Stimulated activated naive B cell treated with anti-CD40 and anti-IgM and Interleukin-4, amounts not matched to agents 10 μg/mL and 1 μg/mL and 100 μg/mL, for 72 hours (primary cell): Measurements from ENCODE around the gene RAD51.
"Not testable (repeated sequence)": the region's sequence is repeated elsewhere in the genome, so short reads cannot be mapped to it uniquely, and the experiment has no call there.

Source experiments
- ATAC-seq, 2 donors: fragments of 150-1000 bp; cut with Tn5 transposase; replicated peaks; 2 replicates each; pipeline ENCODE4 v1.10.0; 2021; ENCODE audit warnings: moderate library complexity in 1 of 2
- DNase-seq: peaks from one replicate; pipeline ENCODE4 v3.0.0; 2021
- H3K27ac Mint-ChIP-seq: one replicate; pipeline ENCODE4 v1.8.0; 2022; ENCODE audit warnings: mild to moderate bottlenecking, mixed read lengths
- H3K27me3 Mint-ChIP-seq, 2 donors: one replicate each; pipeline ENCODE4 v1.8.0; 2022; ENCODE audit warnings: mixed read lengths in 2 of 2
- H3K36me3 Mint-ChIP-seq, 2 donors: one replicate each; pipeline ENCODE4 v1.8.0; 2022; ENCODE audit warnings: mixed read lengths in 2 of 2, mild to moderate bottlenecking in 1 of 2
- H3K4me1 Mint-ChIP-seq, 2 donors: one replicate each; pipeline ENCODE4 v1.8.0; 2022; ENCODE audit warnings: mixed read lengths in 2 of 2, mild to moderate bottlenecking in 1 of 2
- H3K4me3 Mint-ChIP-seq, 2 donors: one replicate each; pipeline ENCODE4 v1.8.0; 2022; ENCODE audit warnings: mild to moderate bottlenecking in 2 of 2, mixed read lengths in 2 of 2, moderate library complexity in 1 of 2
- H3K9me3 Mint-ChIP-seq, 2 donors: one replicate each; pipeline ENCODE4 v1.8.0; 2022; ENCODE audit warnings: mixed read lengths in 2 of 2, mild to moderate bottlenecking in 1 of 2

The RAD51 gene

GRCh38 chr15:40694688-40695468 lies at the start of gene RAD51:
Gene RAD51 (plus strand): TSS chr15:40695174. CDS start chr15:40698759, 3,585 bp downstream.
- Mint-ChIP-seq H3K4me1 (peaks cover 10 to 11% of the 10 kb centered on the region in 2 donors), H3K27me3 (no peaks in the 10 kb centered on the region), H3K36me3 (peaks cover 6 to 12% of the 10 kb centered on the region in 2 donors), H3K27ac (peak within 1 kb of the TSS; percentile 97), H3K9me3 (no peaks in the 10 kb centered on the region), H3K4me3 (peak within 1 kb of the TSS; percentile 96)
- peak; percentile 94 for DNase-seq
- ATAC-seq: peak; percentile 91 to 92

- H3K9me3 Mint-ChIP-seq: no peaks in the 10 kb centered on the region
- H3K4me1 Mint-ChIP-seq: peaks cover 4 to 15% of the 10 kb centered on the region in 2 donors
Observed at GRCh38 chr15:40647523-40647922, 47.5 kb upstream of the RAD51 start.

GRCh38 chr15:40650479-40650878 lies 44.5 kb upstream of the RAD51 start:
- Mint-ChIP-seq H3K9me3 (no peaks in the 10 kb centered on the region), H3K27me3 (no peaks in the 10 kb centered on the region), H3K4me1 (peaks cover 4 to 15% of the 10 kb centered on the region in 2 donors), H3K4me3 (no peak overlapping the region), H3K36me3 (no peaks in the 10 kb centered on the region), H3K27ac (no peak overlapping the region)
- DNase-seq (no peak), ATAC-seq (no peak)

More at GRCh38 chr15:40647523-40647922, 47.5 kb upstream of the RAD51 start:
- no peaks in the 10 kb centered on the region for H3K27me3 Mint-ChIP-seq
- H3K27ac Mint-ChIP-seq: no peak overlapping the region
- DNase-seq (no peak), ATAC-seq (no peak)
- H3K36me3 Mint-ChIP-seq: no peaks in the 10 kb centered on the region
- H3K4me3 Mint-ChIP-seq: no peak overlapping the region

- DNase-seq (no peak), ATAC-seq (no peak)
- Mint-ChIP-seq H3K36me3 (peaks cover 0 to 3% of the 10 kb centered on the region in 2 donors), H3K4me3 (no peak overlapping the region), H3K27ac (no peak overlapping the region), H3K9me3 (no peaks in the 10 kb centered on the region), H3K27me3 (no peaks in the 10 kb centered on the region), H3K4me1 (peaks cover 0 to 7% of the 10 kb centered on the region in 2 donors)
Observed at GRCh38 chr15:40660686-40661085, 34.3 kb upstream of the RAD51 start.

GRCh38 chr15:40664909-40665308 lies 30.1 kb upstream of the RAD51 start:
- Mint-ChIP-seq H3K9me3 (no peaks in the 10 kb centered on the region), H3K27me3 (no peaks in the 10 kb centered on the region), H3K4me1 (no peaks in the 10 kb centered on the region), H3K4me3 (no peak overlapping the region), H3K27ac (no peak overlapping the region), H3K36me3 (peaks cover 0 to 3% of the 10 kb centered on the region in 2 donors)
- DNase-seq (no peak), ATAC-seq (no peak)

- not testable (repeated sequence) for H3K27me3 Mint-ChIP-seq, DNase-seq, ATAC-seq, H3K9me3 Mint-ChIP-seq, H3K4me3 Mint-ChIP-seq, H3K27ac Mint-ChIP-seq, H3K36me3 Mint-ChIP-seq
- H3K4me1 Mint-ChIP-seq: peaks cover 17 to 43% of the 10 kb centered on the region in 2 donors
Observed at GRCh38 chr15:40676290-40676689, 18.7 kb upstream of the RAD51 start.

DNA sequence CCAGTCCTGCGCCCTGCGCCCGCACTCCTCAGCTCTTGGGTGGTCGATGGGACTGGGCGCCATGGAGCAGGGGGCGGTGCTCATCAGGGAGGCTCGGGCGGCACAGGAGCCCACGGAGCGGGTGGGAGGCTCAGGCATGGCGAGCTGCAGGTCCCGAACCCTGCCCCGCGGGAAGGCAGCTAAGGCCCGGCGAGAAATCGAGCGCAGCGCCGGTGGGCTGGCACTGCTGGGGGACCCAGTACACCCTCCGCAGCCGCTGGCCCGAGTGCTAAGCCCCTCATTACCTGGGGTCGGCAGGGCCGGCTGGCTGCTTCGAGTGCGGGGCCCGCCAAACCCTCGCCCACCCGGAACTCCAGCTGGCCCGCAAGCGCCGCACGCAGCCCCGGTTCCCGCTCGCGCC lies 18.1 kb upstream of the RAD51 start:
- peaks cover 17 to 43% of the 10 kb centered on the region in 2 donors for H3K4me1 Mint-ChIP-seq
- DNase-seq, H3K27ac Mint-ChIP-seq, H3K9me3 Mint-ChIP-seq, H3K36me3 Mint-ChIP-seq, H3K27me3 Mint-ChIP-seq, H3K4me3 Mint-ChIP-seq, ATAC-seq: not testable (repeated sequence)

GRCh38 chr15:40680151-40680550 lies 14.8 kb upstream of the RAD51 start:
- no peak for ATAC-seq
- H3K27me3 Mint-ChIP-seq: no peaks in the 10 kb centered on the region
- H3K9me3 Mint-ChIP-seq: no peaks in the 10 kb centered on the region
- H3K27ac Mint-ChIP-seq: no peak overlapping the region
- no peak overlapping the region for H3K4me3 Mint-ChIP-seq
- no peak for DNase-seq
- H3K4me1 Mint-ChIP-seq: peaks cover 11 to 24% of the 10 kb centered on the region in 2 donors
- H3K36me3 Mint-ChIP-seq: no peaks in the 10 kb centered on the region

DNA sequence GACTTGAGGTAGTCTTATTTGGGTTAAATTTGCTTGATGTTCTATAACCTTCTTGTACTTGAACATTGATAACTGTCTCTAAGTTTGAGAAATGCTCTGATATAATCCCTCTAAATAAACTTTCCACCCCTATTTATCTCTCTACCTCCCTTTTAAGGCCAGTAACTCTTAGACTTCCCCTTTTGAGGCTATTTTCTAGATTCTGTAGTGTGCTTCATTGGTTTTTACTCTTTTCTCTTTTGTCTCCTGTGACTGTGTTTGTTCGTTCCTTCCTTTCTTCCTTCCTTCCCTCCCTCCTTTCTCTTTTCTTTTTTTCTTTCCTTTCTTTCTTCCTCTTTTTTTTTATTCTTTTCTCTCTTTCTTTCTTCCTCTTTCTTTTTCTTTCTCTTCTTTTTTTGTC lies 14.0 kb upstream of the RAD51 start:
- H3K27me3 Mint-ChIP-seq, H3K9me3 Mint-ChIP-seq, H3K36me3 Mint-ChIP-seq, DNase-seq: not testable (repeated sequence)
- H3K4me1 Mint-ChIP-seq: peaks cover 11 to 24% of the 10 kb centered on the region in 2 donors
- peak; percentile 51 to 57 for ATAC-seq
- H3K27ac Mint-ChIP-seq: peak overlapping the region; percentile 62
- H3K4me3 Mint-ChIP-seq: peak overlapping the region in 1 of 2 donors; percentile 25

DNA sequence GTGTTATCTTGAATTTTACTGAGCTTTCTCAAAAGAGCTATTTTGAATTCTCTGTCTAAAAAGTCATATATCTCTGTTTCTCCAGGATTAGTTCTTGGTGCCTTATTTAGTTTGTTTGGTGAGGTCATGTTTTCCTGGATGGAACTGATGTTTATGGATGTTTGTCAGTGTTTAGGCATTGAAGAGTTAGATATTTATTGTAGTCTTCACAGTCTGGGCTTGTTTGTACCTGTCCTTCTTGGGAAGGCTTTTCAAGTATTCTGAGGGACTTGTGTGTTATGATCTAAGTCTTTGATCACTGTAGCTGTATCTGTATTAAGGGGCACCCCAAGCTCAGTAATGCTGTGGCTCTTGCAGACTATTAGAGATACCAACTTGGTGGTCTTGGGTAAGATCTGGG lies 10.6 kb upstream of the RAD51 start:
- DNase-seq (no peak), ATAC-seq (no peak)
- H3K9me3 Mint-ChIP-seq: no peaks in the 10 kb centered on the region
- H3K27me3 Mint-ChIP-seq: no peaks in the 10 kb centered on the region
- H3K4me1 Mint-ChIP-seq: peaks cover 10 to 15% of the 10 kb centered on the region in 2 donors
- H3K4me3 Mint-ChIP-seq: no peak overlapping the region
- H3K36me3 Mint-ChIP-seq: no peaks in the 10 kb centered on the region
- H3K27ac Mint-ChIP-seq: no peak overlapping the region

DNA sequence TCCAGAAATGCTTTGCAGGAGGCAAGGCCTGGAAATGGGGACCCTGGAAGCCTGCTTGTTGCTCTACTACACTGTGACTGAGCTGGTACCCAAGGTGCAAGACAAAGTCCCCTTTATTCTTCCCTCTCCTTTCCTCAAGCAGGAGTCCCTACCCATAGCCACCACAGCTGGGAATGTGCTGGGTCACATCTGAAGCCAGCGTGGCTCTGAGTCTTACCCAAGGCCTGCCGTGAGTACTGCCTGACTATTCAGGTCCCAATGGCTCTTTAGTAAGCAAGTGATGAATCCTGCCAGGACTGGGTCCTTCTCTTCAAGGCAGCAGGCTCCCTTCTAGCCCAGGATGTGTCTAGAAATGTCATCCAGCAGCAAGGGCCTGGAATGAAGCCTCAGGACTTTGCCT lies 9.6 kb upstream of the RAD51 start:
- Mint-ChIP-seq H3K9me3 (no peaks in the 10 kb centered on the region), H3K27ac (no peak overlapping the region), H3K27me3 (no peaks in the 10 kb centered on the region), H3K36me3 (peaks cover 4 to 5% of the 10 kb centered on the region in 2 donors), H3K4me1 (peaks cover 7 to 9% of the 10 kb centered on the region in 2 donors), H3K4me3 (no peak overlapping the region)
- ATAC-seq (no peak), DNase-seq (no peak)

DNA sequence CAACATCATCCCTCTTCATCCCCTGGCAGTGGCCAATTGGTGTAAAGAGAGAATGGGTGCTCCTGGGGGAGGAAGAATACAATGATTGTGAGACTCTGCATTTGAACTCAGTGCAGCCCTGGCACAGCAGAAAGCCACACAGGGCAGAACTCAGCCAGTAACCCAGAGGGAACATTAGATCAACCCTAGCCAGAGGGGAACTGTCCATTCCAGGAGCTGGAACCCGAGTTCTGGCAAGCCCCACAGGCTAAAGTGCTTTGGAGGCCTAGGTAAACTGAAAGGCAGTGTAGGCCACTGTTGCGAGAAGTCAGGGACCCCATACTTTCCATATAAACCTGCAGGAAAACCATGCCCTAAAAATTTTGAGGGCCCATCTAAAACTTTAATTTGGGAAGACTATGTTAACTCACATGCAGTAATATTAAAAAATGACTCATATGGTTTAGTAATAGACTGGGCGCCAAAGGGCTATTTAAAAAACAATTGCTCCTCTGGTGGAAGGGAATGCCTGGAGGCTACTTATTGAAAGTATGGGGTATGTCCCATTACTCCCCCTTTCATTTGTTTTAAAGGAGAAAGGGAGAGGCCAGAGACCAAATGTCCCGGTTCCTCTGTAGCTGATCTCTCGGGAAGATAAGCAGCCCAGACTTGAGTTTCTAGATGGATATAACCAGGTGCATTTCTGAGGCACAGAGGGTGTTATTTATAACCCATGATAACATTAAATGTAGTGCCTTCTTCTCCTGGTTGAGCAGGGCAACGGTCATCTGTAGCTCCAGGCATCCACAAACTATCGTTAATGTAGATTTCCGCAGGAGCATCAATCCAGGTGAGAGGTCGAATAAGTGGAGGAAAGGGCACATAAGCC lies 5.8 kb upstream of the RAD51 start:
- no peak overlapping the region for H3K4me3 Mint-ChIP-seq

DNA sequence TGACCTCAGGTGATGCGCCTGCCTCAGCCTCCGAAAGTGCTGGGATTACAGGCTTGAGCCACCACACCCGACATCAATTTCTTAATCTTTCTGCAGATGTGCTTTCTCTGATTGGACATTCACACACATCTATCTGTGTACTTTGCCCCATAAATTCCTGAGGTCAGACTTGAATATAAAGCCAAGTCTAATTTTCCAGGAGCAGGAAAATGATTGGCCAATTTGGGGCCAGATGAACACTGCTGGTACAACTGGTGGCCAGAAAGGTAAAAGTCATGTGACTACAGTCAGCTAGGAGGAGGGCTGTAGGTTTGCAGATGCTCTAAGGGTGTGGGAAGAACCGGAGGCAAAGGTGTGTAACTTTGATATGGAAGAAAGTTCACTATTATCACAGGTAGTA lies 3.2 kb upstream of the RAD51 start:
- Mint-ChIP-seq H3K4me1 (peaks cover 11 to 12% of the 10 kb centered on the region in 2 donors), H3K27ac (no peak overlapping the region), H3K27me3 (no peaks in the 10 kb centered on the region), H3K9me3 (no peaks in the 10 kb centered on the region), H3K4me3 (no peak overlapping the region), H3K36me3 (peaks cover 7 to 12% of the 10 kb centered on the region in 2 donors)
- ATAC-seq (no peak), DNase-seq (no peak)

More for the DNA sequence above, 5.8 kb upstream of the RAD51 start:
- Mint-ChIP-seq H3K27me3 (no peaks in the 10 kb centered on the region), H3K4me1 (peaks cover 4 to 7% of the 10 kb centered on the region in 2 donors), H3K27ac (no peak overlapping the region), H3K9me3 (no peaks in the 10 kb centered on the region), H3K36me3 (peaks cover 6 to 8% of the 10 kb centered on the region in 2 donors)
- no peak for DNase-seq
- no peak for ATAC-seq

DNA sequence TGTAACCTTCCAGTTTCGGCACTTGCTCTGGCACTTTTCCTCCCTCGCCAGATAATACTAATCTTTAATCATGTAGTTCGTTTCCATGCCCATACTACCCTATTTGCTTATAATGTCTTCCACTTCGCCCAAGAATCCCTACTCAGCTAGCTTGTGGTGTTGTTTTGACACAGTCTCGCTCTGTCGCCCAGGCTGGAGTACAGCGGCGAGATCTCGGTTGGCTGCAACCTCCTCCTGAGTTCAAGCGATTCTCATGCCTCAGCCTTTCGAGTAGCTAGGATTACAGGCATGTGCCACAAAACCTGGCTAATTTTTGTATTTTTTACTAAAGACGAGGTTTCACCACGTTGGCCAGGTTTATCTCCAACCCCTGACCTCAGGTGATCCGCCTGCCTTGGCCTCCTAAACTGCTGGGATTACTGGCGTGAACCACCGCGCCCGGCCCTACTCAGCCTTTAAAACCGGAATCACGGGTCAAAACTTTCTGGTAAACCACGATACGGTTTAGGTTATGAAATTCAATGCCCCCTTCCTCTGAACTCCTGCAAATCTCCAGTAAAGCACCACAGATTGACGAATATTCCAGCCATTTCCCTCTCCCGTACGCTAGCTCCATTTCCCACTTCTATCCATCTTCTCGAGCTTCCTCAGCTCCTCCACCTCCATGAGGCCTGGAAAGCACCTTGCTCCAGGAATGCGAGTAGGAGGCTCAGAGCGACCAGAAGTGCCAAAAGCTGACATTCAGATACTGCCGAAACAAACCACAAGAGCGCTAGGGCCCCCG lies 878 bp upstream of the RAD51 start:
- Mint-ChIP-seq H3K27me3 (no peaks in the 10 kb centered on the region), H3K4me3 (peak overlapping the region; percentile 96), H3K36me3 (peaks cover 10 to 16% of the 10 kb centered on the region in 2 donors), H3K9me3 (no peaks in the 10 kb centered on the region), H3K27ac (peak overlapping the region; percentile 97), H3K4me1 (peaks cover 11 to 12% of the 10 kb centered on the region in 2 donors)
- peak; percentile 25 for DNase-seq
- peak; percentile 13 to 25 for ATAC-seq
